A172 (cell line): ENCODE measurements around the gene STYXL2. TPM values are rescaled to one million over a fixed set of nuclear protein-coding genes. Genes with fewer than 3 reads are reported as not detected.

Source experiments
- DNase-seq: peaks from one replicate; pipeline ENCODE4 v3.0.0-alpha.2; 2015; ENCODE audit warnings: low spot score
- total RNA-seq: library from RNA; depleted of rRNA; stranded (reverse); fragments of >200 nt; shearing (Covaris generic); gene quantifications from 2 replicates; pipeline ENCODE4 v1.2.3, GENCODE V29; 2014; rRNA removed

Gene STYXL2
- total RNA-seq, 1 experiment from 2014 or later, result not detected

- DNase-seq, result no peak
These were observed 41.5 kb downstream of the STYXL2 start for GRCh38 chr1:167135281-167135840.

GRCh38 chr1:167136191-167136614 is 42.3 kb downstream of the STYXL2 start:
- peak; percentile 80 for DNase-seq

GRCh38 chr1:167136806-167137205 is 42.9 kb downstream of the STYXL2 start:
- no peak for DNase-seq

- no peak for DNase-seq
These were observed 43.5 kb downstream of the STYXL2 start for GRCh38 chr1:167137332-167137781.

GRCh38 chr1:167137793-167138510 is 44.1 kb downstream of the STYXL2 start:
- no peak for DNase-seq

- no peak for DNase-seq
These were observed 44.8 kb downstream of the STYXL2 start for GRCh38 chr1:167138703-167139102.

GRCh38 chr1:167141963-167142362 is 48.1 kb downstream of the STYXL2 start:
- DNase-seq, result no peak

Other genes with a start within 250 kb of the STYXL2 start
- gene TADA1, start 217.8 kb upstream of the STYXL2 start, total RNA-seq, result 24.1 and 28.5 TPM in 2 replicates
- 0.12 and 0.48 TPM in 2 replicates for gene ILDR2, start 118.5 kb upstream of the STYXL2 start, total RNA-seq
- gene MAEL, start 104.8 kb upstream of the STYXL2 start, total RNA-seq, result not detected in 2 replicates
- gene GPA33, start 3.7 kb upstream of the STYXL2 start, total RNA-seq, result 0.24 TPM in 1 of 2 replicates, not detected in the other
- 5.1 and 6.0 TPM in 2 replicates for gene POU2F1, start 126.8 kb downstream of the STYXL2 start, total RNA-seq